Sigmoid colon (tissue), 7 donors: Measurements from ENCODE around the gene ABLIM1. TPM values are rescaled to one million over a fixed set of nuclear protein-coding genes. Genes with fewer than 3 reads are reported as not detected.

Experiments used
- DNase-seq: peaks from one replicate; pipeline ENCODE4 v3.0.0-alpha.2; 2019
- H3K27ac ChIP-seq, 4 donors: fragments of 200-600 bp; sonication (generic); one replicate each; pipeline ENCODE4 v1.5.1; 2016 to 2019; ENCODE audit warnings: mild to moderate bottlenecking in 1 of 4
- H3K27me3 ChIP-seq, 3 donors: fragments of 200-600 bp; sonication (generic); one replicate each; pipeline ENCODE4 v1.5.1; 2019; ENCODE audit warnings: mild to moderate bottlenecking in 1 of 3
- H3K36me3 ChIP-seq, 4 donors: fragments of 200-600 bp; sonication (generic); one replicate each; pipeline ENCODE4 v1.5.1; 2016 to 2019
- H3K4me1 ChIP-seq, 4 donors: fragments of 200-600 bp; sonication (generic); one replicate each; pipeline ENCODE4 v1.5.1; 2017 to 2019
- H3K4me3 ChIP-seq, 4 donors: fragments of 200-600 bp; sonication (generic); one replicate each; pipeline ENCODE4 v1.5.1; 2017 to 2019; ENCODE audit warnings: mild to moderate bottlenecking in 2 of 4, moderate library complexity in 1 of 4
- H3K9me3 ChIP-seq, 4 donors: fragments of 200-600 bp in 3 of 4; sonication (generic) in 3 of 4; one replicate each; pipeline versions ENCODE4 v1.5.1 to v1.6.1; 2013 to 2019
- CTCF ChIP-seq, 4 experiments: fragments of 450-650 bp in 3 of 4; fragments of 200-600 bp in 1 of 4; IDR thresholded peaks; one replicate each; pipeline ENCODE4 v1.5.1; 2016 to 2019; ENCODE audit warnings: antibody characterized with exemption in 4 of 4, mild to moderate bottlenecking in 3 of 4, moderate library complexity in 2 of 4
- EP300 ChIP-seq, 4 donors: sonication (generic); formaldehyde crosslinking; IDR thresholded peaks; one replicate each; pipeline ENCODE4 v1.6.1; 2017; ENCODE audit warnings: antibody characterized with exemption in 4 of 4
- POLR2A ChIP-seq, 2 donors: fragments of 450-650 bp; IDR thresholded peaks; one replicate each; pipeline ENCODE4 v1.6.1; 2016; ENCODE audit warnings: antibody characterized with exemption in 2 of 2, mild to moderate bottlenecking in 2 of 2, moderate library complexity in 2 of 2
- POLR2AphosphoS5 ChIP-seq, 4 donors: sonication (generic); formaldehyde crosslinking; IDR thresholded peaks; one replicate each; pipeline ENCODE4 v1.6.1; 2017; ENCODE audit warnings: antibody characterized with exemption in 4 of 4
- WGBS, 2 donors: extraction: QIAGEN DNeasy Blood & Tissue Kit; methylation state at CpG; one replicate each; pipeline ENCODE4 v1.1.7; 2013; 5-methylcytosine and 5-hydroxymethylcytosine counted together
- intact Hi-C: fragments of 100-400 bp; cut with DNase I; formaldehyde crosslinking; loops from one replicate; pipeline ENCODE4 v1.15.1; 2023
- polyA plus RNA-seq, 3 donors: library from polyadenylated mRNA; stranded (reverse); fragments of 200-250 nt; gene quantifications; one replicate each; pipeline ENCODE4 v1.2.3, GENCODE V29; 2013
- total RNA-seq, 4 donors: library from RNA; depleted of rRNA; stranded (reverse); fragments of >200 nt; gene quantifications; one replicate each; pipeline ENCODE4 v1.1.0, GENCODE V29; 2016
- donor health status: healthy with polysubstance abuse.
- donor health status: Bipolar disorder and iron deficiency.
- donor health status: healthy.

The ABLIM1 gene
- total and polyA plus RNA-seq, 7 donors = 41.9 to 127 (median 49.5) TPM

GRCh38 chr10:114691442-114691941, 33.4 kb upstream of the ABLIM1 start:
- intact Hi-C loops = no loop called here
- Histone ChIP-seq H3K4me3 (no peak overlapping the region), H3K27me3 (no peaks in the 10 kb centered on the region), H3K27ac (no peak overlapping the region), H3K36me3 (no peaks in the 10 kb centered on the region), H3K9me3 (no peaks in the 10 kb centered on the region), H3K4me1 (peaks cover 0 to 6% (median 0%) of the 10 kb centered on the region in 4 donors)
- no peak for DNase-seq
- 79 to 82% methylated on average over 1 of the region's 1 CpG for WGBS, 2 donors
- TF ChIP-seq POLR2AphosphoS5 (IDR thresholded peaks at IDR 0.05) (no peak), EP300 (IDR thresholded peaks at IDR 0.05) (no peak)

GRCh38 chr10:114688786-114689185, 30.7 kb upstream of the ABLIM1 start:
- Histone ChIP-seq H3K9me3 (no peaks in the 10 kb centered on the region), H3K27ac (no peak overlapping the region), H3K27me3 (no peaks in the 10 kb centered on the region), H3K36me3 (no peaks in the 10 kb centered on the region), H3K4me3 (no peak overlapping the region), H3K4me1 (peaks cover 0 to 24% (median 16%) of the 10 kb centered on the region in 4 donors)
- intact Hi-C loops = no loop called here
- no peak for DNase-seq
- no peak for TF ChIP-seq POLR2A (IDR thresholded peaks at IDR 0.05)
- TF ChIP-seq EP300 (IDR thresholded peaks at IDR 0.05) = no peak
- no peak for TF ChIP-seq POLR2AphosphoS5 (IDR thresholded peaks at IDR 0.05)
- no peak for TF ChIP-seq CTCF (IDR thresholded peaks at IDR 0.05)
- WGBS, 2 donors = 83 to 85% methylated on average over 5 of the region's 5 CpGs

- DNase-seq = no peak
- intact Hi-C loops = no loop called here
- TF ChIP-seq CTCF (IDR thresholded peaks at IDR 0.05) (no peak), POLR2AphosphoS5 (IDR thresholded peaks at IDR 0.05) (no peak), EP300 (IDR thresholded peaks at IDR 0.05) (no peak), POLR2A (IDR thresholded peaks at IDR 0.05) (no peak)
- Histone ChIP-seq H3K4me3 (no peak overlapping the region), H3K4me1 (peaks cover 0 to 37% (median 22%) of the 10 kb centered on the region in 4 donors), H3K27me3 (no peaks in the 10 kb centered on the region), H3K27ac (no peak overlapping the region), H3K36me3 (no peaks in the 10 kb centered on the region), H3K9me3 (no peaks in the 10 kb centered on the region)
- 83 to 90% methylated on average over 3 of the region's 3 CpGs for WGBS, 2 donors
These were observed 29.4 kb upstream of the ABLIM1 start for GRCh38 chr10:114687459-114687858.

GRCh38 chr10:114686013-114686412, 27.9 kb upstream of the ABLIM1 start:
- H3K36me3 ChIP-seq = no peaks in the 10 kb centered on the region
- no peaks in the 10 kb centered on the region for H3K9me3 ChIP-seq
- H3K4me1 ChIP-seq = peaks cover 0 to 49% (median 30%) of the 10 kb centered on the region in 4 donors
- no peak overlapping the region for H3K4me3 ChIP-seq
- H3K27me3 ChIP-seq = no peaks in the 10 kb centered on the region
- DNase-seq = no peak
- H3K27ac ChIP-seq = peak overlapping the region in 3 of 4 donors; percentile 66 to 76 (median 71)
- TF ChIP-seq EP300 (IDR thresholded peaks at IDR 0.05) = no peak
- no peak for TF ChIP-seq CTCF (IDR thresholded peaks at IDR 0.05)
- TF ChIP-seq POLR2AphosphoS5 (IDR thresholded peaks at IDR 0.05) = no peak
- TF ChIP-seq POLR2A (IDR thresholded peaks at IDR 0.05) = no peak
- intact Hi-C loops = no loop called here
- WGBS, 2 donors = 56 to 84% methylated on average over 2 of the region's 2 CpGs

GRCh38 chr10:114685456-114685855, 27.4 kb upstream of the ABLIM1 start:
- H3K9me3 ChIP-seq = no peaks in the 10 kb centered on the region
- no peaks in the 10 kb centered on the region for H3K27me3 ChIP-seq
- no peak overlapping the region for H3K4me3 ChIP-seq
- H3K27ac ChIP-seq = peak overlapping the region; percentile 23 to 76 (median 68)
- TF ChIP-seq CTCF (IDR thresholded peaks at IDR 0.05) (no peak), POLR2AphosphoS5 (IDR thresholded peaks at IDR 0.05) (no peak), EP300 (IDR thresholded peaks at IDR 0.05) (no peak), POLR2A (IDR thresholded peaks at IDR 0.05) (no peak)
- no peaks in the 10 kb centered on the region for H3K36me3 ChIP-seq
- intact Hi-C loops = no loop called here
- no peak for DNase-seq
- peaks cover 0 to 49% (median 30%) of the 10 kb centered on the region in 4 donors for H3K4me1 ChIP-seq
- WGBS, 2 donors = 46 to 75% methylated on average over 5 of the region's 5 CpGs
